HS-5 (cell line): Measurements from ENCODE around the gene ADAM12.
A peak's percentile ranks its signal among the peaks of the same experiment; 100 is the strongest.

Experiments
- DNase-seq: peaks from one replicate; pipeline ENCODE4 v3.0.0-alpha.2; 2012; ENCODE audit warnings: low read depth

Gene ADAM12

GRCh38 chr10:126214021-126214420 lies 174.3 kb downstream of the ADAM12 start:
- no peak for DNase-seq

- no peak for DNase-seq
Measured at GRCh38 chr10:126212738-126213137, 175.5 kb downstream of the ADAM12 start.

GRCh38 chr10:126210051-126210651 lies 178.1 kb downstream of the ADAM12 start:
- DNase-seq = no peak

GRCh38 chr10:126209451-126209850 lies 178.8 kb downstream of the ADAM12 start:
- DNase-seq = no peak

- DNase-seq = no peak
Measured at GRCh38 chr10:126208726-126209302, 179.5 kb downstream of the ADAM12 start.

- DNase-seq = no peak
Measured at GRCh38 chr10:126207851-126208250, 180.4 kb downstream of the ADAM12 start.

GRCh38 chr10:126207313-126207771 lies 180.9 kb downstream of the ADAM12 start:
- DNase-seq = no peak

- DNase-seq = no peak
Measured at GRCh38 chr10:126205486-126206205, 182.6 kb downstream of the ADAM12 start.

- DNase-seq = no peak
Measured at GRCh38 chr10:126204320-126204719, 184.0 kb downstream of the ADAM12 start.

- DNase-seq = no peak
Measured at GRCh38 chr10:126203746-126204145, 184.5 kb downstream of the ADAM12 start.

- no peak for DNase-seq
Measured at GRCh38 chr10:126201603-126202002, 186.7 kb downstream of the ADAM12 start.

- DNase-seq = peak; percentile 97
Measured at GRCh38 chr10:126199221-126199998, 188.9 kb downstream of the ADAM12 start.

- no peak for DNase-seq
Measured at GRCh38 chr10:126198681-126199080, 189.6 kb downstream of the ADAM12 start.

GRCh38 chr10:126197036-126197543 lies 191.2 kb downstream of the ADAM12 start:
- DNase-seq = no peak

- DNase-seq = no peak
Measured at GRCh38 chr10:126196281-126196680, 192.0 kb downstream of the ADAM12 start.

GRCh38 chr10:126191192-126191591 lies 197.1 kb downstream of the ADAM12 start:
- DNase-seq = no peak

GRCh38 chr10:126188679-126189200 lies 199.5 kb downstream of the ADAM12 start:
- no peak for DNase-seq

GRCh38 chr10:126187399-126187798 lies 200.9 kb downstream of the ADAM12 start:
- DNase-seq = no peak

GRCh38 chr10:126186766-126187165 lies 201.5 kb downstream of the ADAM12 start:
- no peak for DNase-seq

- no peak for DNase-seq
Measured at GRCh38 chr10:126185676-126186447, 202.4 kb downstream of the ADAM12 start.

- DNase-seq = no peak
Measured at GRCh38 chr10:126181626-126182025, 206.7 kb downstream of the ADAM12 start.
